MCF 10A (cell line): ENCODE measurements around the gene TAS2R43. TPM values are rescaled to one million over a fixed set of nuclear protein-coding genes. Genes with fewer than 3 reads are reported as not detected.
"Not testable (repeated sequence)": the region's sequence is repeated elsewhere in the genome, so short reads cannot be mapped to it uniquely, and the experiment has no call there.

ENCODE experiments used
- BruUV-seq: library from RNA; stranded (reverse); fragments of 400-500 nt; replicated peaks from 2 replicates; lab custom pipeline; 2021; lab: Mats Ljungman, UMichigan
- CTCF ChIA-PET: fragments of 300-600 bp; sonication (Branson Sonifier 250); formaldehyde crosslinking; extraction: SDS; loops from one replicate; lab custom pipeline; 2021; ENCODE audit warnings: antibody characterized with exemption, inconsistent platforms; lab: Yijun Ruan, JAX
- POLR2A ChIA-PET: fragments of 300-600, 350-650 bp; sonication (Branson Sonifier 250); formaldehyde crosslinking; extraction: SDS; loops from one replicate; lab custom pipeline; 2020; ENCODE audit warnings: antibody characterized with exemption, inconsistent platforms; lab: Yijun Ruan, JAX
- DNase-seq: peaks from one replicate; pipeline ENCODE4 v3.0.0-alpha.2; 2018; ENCODE audit not compliant: unreplicated experiment
- H3K27ac Mint-ChIP-seq: one replicate; pipeline ENCODE4 v1.8.0; 2022; ENCODE audit warnings: mild to moderate bottlenecking, low read depth, mixed read lengths; ENCODE audit not compliant: unreplicated experiment
- H3K27me3 Mint-ChIP-seq: one replicate; pipeline ENCODE4 v1.8.0; 2022; ENCODE audit warnings: mixed read lengths; ENCODE audit not compliant: insufficient read depth, unreplicated experiment
- H3K36me3 Mint-ChIP-seq: one replicate; pipeline ENCODE4 v1.8.0; 2022; ENCODE audit warnings: mild to moderate bottlenecking, moderate library complexity, mixed read lengths; ENCODE audit not compliant: insufficient read depth, unreplicated experiment
- H3K4me1 Mint-ChIP-seq: one replicate; pipeline ENCODE4 v1.8.0; 2022; ENCODE audit warnings: mixed read lengths; ENCODE audit not compliant: insufficient read depth, unreplicated experiment
- H3K4me3 Mint-ChIP-seq: one replicate; pipeline ENCODE4 v1.8.0; 2022; ENCODE audit warnings: mild to moderate bottlenecking, moderate library complexity, mixed read lengths; ENCODE audit not compliant: unreplicated experiment
- H3K9me3 Mint-ChIP-seq: one replicate; pipeline ENCODE4 v1.8.0; 2022; ENCODE audit warnings: mixed read lengths; ENCODE audit not compliant: unreplicated experiment
- CTCF ChIP-seq: fragments of 200-600 bp; IDR thresholded peaks from one replicate; pipeline ENCODE4 v1.8.0; 2022; ENCODE audit warnings: antibody characterized with exemption, mild to moderate bottlenecking; ENCODE audit not compliant: unreplicated experiment
- intact Hi-C: fragments of 100-400 bp; cut with micrococcal nuclease; formaldehyde crosslinking; loops from 2 replicates; pipeline ENCODE4 v1.14.1; 2022
- total RNA-seq: library from RNA; stranded (reverse); gene quantifications from 2 replicates; pipeline ENCODE4 v1.2.3, GENCODE V29; 2022

The TAS2R43 gene
- total RNA-seq, 1 experiment from 2014 or later, result not detected

- ChIA-PET POLR2A (no interaction called here), CTCF (interaction anchor here (0.6 kb wide), 1 partner anchor 238 kb away, joined by 3 read pairs; no protein-coding TSS in a partner anchor)
- Mint-ChIP-seq H3K27me3 (no peaks in the 10 kb centered on the region), H3K36me3 (peaks cover 7% of the 10 kb centered on the region), H3K9me3 (no peaks in the 10 kb centered on the region), H3K27ac (no peak overlapping the region), H3K4me3 (no peak overlapping the region), H3K4me1 (peaks cover 6% of the 10 kb centered on the region)
- no peak for TF ChIP-seq CTCF
- intact Hi-C loops, result no loop called here
- BruUV-seq, result no TSS peak
- DNase-seq, result no peak
Measured at GRCh38 chr12:11133162-11133561, 41.0 kb upstream of the TAS2R43 start.

GRCh38 chr12:11130999-11131398, 38.9 kb upstream of the TAS2R43 start:
- H3K4me1 Mint-ChIP-seq, result peaks cover 6% of the 10 kb centered on the region
- no peaks in the 10 kb centered on the region for H3K27me3 Mint-ChIP-seq
- no peak for TF ChIP-seq CTCF
- H3K36me3 Mint-ChIP-seq, result peaks cover 7% of the 10 kb centered on the region
- no peaks in the 10 kb centered on the region for H3K9me3 Mint-ChIP-seq
- BruUV-seq, result no TSS peak
- no peak for DNase-seq
- intact Hi-C loops, result no loop called here
- POLR2A ChIA-PET, result interaction anchor here (0.7 kb wide), 1 partner anchor 105 kb away, joined by 3 read pairs; no protein-coding TSS in a partner anchor
- no peak overlapping the region for H3K4me3 Mint-ChIP-seq
- CTCF ChIA-PET, result no interaction called here
- no peak overlapping the region for H3K27ac Mint-ChIP-seq

- ChIA-PET CTCF (no interaction called here), POLR2A (no interaction called here)
- Mint-ChIP-seq H3K27me3 (no peaks in the 10 kb centered on the region), H3K36me3 (peaks cover 7% of the 10 kb centered on the region), H3K4me1 (peaks cover 6% of the 10 kb centered on the region), H3K27ac (no peak overlapping the region), H3K4me3 (no peak overlapping the region), H3K9me3 (no peaks in the 10 kb centered on the region)
- intact Hi-C loops, result no loop called here
- no peak for TF ChIP-seq CTCF
- BruUV-seq, result no TSS peak
- no peak for DNase-seq
Measured at GRCh38 chr12:11130382-11130781, 38.3 kb upstream of the TAS2R43 start.

- Mint-ChIP-seq H3K9me3 (peaks cover 38% of the 10 kb centered on the region), H3K36me3 (peaks cover 12% of the 10 kb centered on the region)
- H3K27ac Mint-ChIP-seq, intact Hi-C loops, H3K27me3 Mint-ChIP-seq, POLR2A ChIA-PET, H3K4me1 Mint-ChIP-seq, H3K4me3 Mint-ChIP-seq, DNase-seq, BruUV-seq: not testable (repeated sequence)
- CTCF ChIA-PET, result interaction anchor here (1.2 kb wide), 1 partner anchor 31 kb away, joined by 3 read pairs; no protein-coding TSS in a partner anchor
Measured at GRCh38 chr12:11114130-11114529, 22.0 kb upstream of the TAS2R43 start.

GRCh38 chr12:11111213-11111612, 19.1 kb upstream of the TAS2R43 start:
- H3K36me3 Mint-ChIP-seq, result peaks cover 21% of the 10 kb centered on the region

More at GRCh38 chr12:11111213-11111612, 19.1 kb upstream of the TAS2R43 start:
- H3K27ac Mint-ChIP-seq, H3K4me3 Mint-ChIP-seq, CTCF ChIA-PET, BruUV-seq, H3K27me3 Mint-ChIP-seq, DNase-seq, POLR2A ChIA-PET, H3K4me1 Mint-ChIP-seq, intact Hi-C loops: not testable (repeated sequence)
- H3K9me3 Mint-ChIP-seq, result peaks cover 49% of the 10 kb centered on the region
